Natural killer cell (primary cell): Measurements from ENCODE around the gene CHCT1. TPM values are rescaled to one million over a fixed set of nuclear protein-coding genes. Genes with fewer than 3 reads are reported as not detected.

Experiments
- ATAC-seq, 3 donors: fragments of 150-1000 bp in 2 of 3; fragments of 200-7000 bp in 1 of 3; cut with Tn5 transposase; 1 replicate in 1 of 3; 2 replicates in 2 of 3; pipeline ENCODE4 v1.10.0; 2021; ENCODE audit warnings: mild to moderate bottlenecking in 2 of 3, moderate library complexity in 2 of 3
- DNase-seq, 2 donors: peaks; one replicate each; pipeline versions ENCODE4 v3.0.0 to v3.0.0-alpha.2; 2013 to 2021; ENCODE audit warnings: mixed read lengths in 1 of 2
- H3K27ac ChIP-seq: one replicate; pipeline ENCODE4 v1.5.1; 2013; ENCODE audit warnings: mild to moderate bottlenecking, low read length
- H3K27me3 ChIP-seq: one replicate; pipeline ENCODE4 v1.6.1; 2013; ENCODE audit warnings: low read length; ENCODE audit not compliant: control insufficient read depth, insufficient read depth
- H3K36me3 ChIP-seq: one replicate; pipeline ENCODE4 v1.6.1; 2013; ENCODE audit warnings: low read length; ENCODE audit not compliant: control insufficient read depth, insufficient read depth
- H3K4me1 ChIP-seq: one replicate; pipeline ENCODE4 v1.6.1; 2013; ENCODE audit warnings: low read length; ENCODE audit not compliant: control insufficient read depth, insufficient read depth
- H3K4me3 ChIP-seq: one replicate; pipeline ENCODE4 v1.5.1; 2013; ENCODE audit warnings: low read length
- H3K9me3 ChIP-seq: one replicate; pipeline ENCODE4 v1.6.1; 2013; ENCODE audit warnings: low read length; ENCODE audit not compliant: control insufficient read depth, insufficient read depth
- H3K27ac Mint-ChIP-seq, 2 donors: one replicate each; pipeline ENCODE4 v1.8.0; 2022; ENCODE audit warnings: mild to moderate bottlenecking in 2 of 2, mixed read lengths in 2 of 2, moderate library complexity in 1 of 2
- H3K27me3 Mint-ChIP-seq, 2 donors: one replicate each; pipeline ENCODE4 v1.8.0; 2022; ENCODE audit warnings: low read depth in 2 of 2, mixed read lengths in 2 of 2
- H3K36me3 Mint-ChIP-seq: one replicate; pipeline ENCODE4 v1.8.0; 2022; ENCODE audit warnings: mixed read lengths
- H3K4me1 Mint-ChIP-seq, 2 donors: one replicate each; pipeline ENCODE4 v1.8.0; 2022; ENCODE audit warnings: mixed read lengths in 2 of 2
- H3K4me3 Mint-ChIP-seq: one replicate; pipeline ENCODE4 v1.8.0; 2022; ENCODE audit warnings: mild to moderate bottlenecking, moderate library complexity, mixed read lengths
- H3K9me3 Mint-ChIP-seq, 2 donors: one replicate each; pipeline ENCODE4 v1.8.0; 2022; ENCODE audit warnings: mixed read lengths in 2 of 2
- CTCF ChIP-seq: fragments of 200-600 bp; IDR thresholded peaks from one replicate; pipeline ENCODE4 v1.8.0; 2022; ENCODE audit warnings: antibody characterized with exemption
- WGBS: methylation state at CpG from one replicate; pipeline ENCODE4 v1.1.7; 2013; ENCODE audit warnings: missing lambda C conversion rate; ENCODE audit not compliant: insufficient coverage; 5-methylcytosine and 5-hydroxymethylcytosine counted together
- intact Hi-C: fragments of 100-400 bp; cut with micrococcal nuclease; formaldehyde crosslinking; loops from one replicate; pipeline ENCODE4 v1.14.2; 2022
- total RNA-seq, 4 donors: library from RNA; stranded (reverse); fragments of 120-200 nt in 1 of 4; gene quantifications; one replicate each; pipeline versions ENCODE4 v1.2.3 to v1.2.4, GENCODE V29; 2013 to 2022

Gene CHCT1
- total RNA-seq, 3 donors from 2014 or later (not counting 1 experiment from before 2014, with no cell fraction given), result not detected

DNA sequence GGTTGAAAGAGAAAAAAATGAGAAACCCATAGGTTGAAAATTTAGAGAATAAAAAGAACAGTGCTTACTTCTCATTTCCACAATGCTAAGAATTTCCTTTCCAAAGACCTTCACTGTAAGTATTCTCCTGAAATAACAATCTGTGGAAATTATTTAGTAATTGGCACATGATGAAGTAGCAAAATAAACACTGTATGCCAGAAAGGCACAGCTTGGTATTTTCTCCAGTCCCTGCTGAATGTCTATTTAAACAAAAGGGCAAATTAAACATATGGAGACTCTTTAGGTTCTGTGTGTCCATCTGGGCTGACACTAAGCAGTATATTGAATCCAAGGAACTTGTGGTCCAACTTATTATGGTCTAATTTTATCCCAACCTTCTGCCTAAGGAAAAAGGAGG is 46.1 kb downstream of the CHCT1 start:
- Histone ChIP-seq H3K9me3 (no peaks in the 10 kb centered on the region), H3K4me1 (no peaks in the 10 kb centered on the region), H3K27me3 (no peaks in the 10 kb centered on the region), H3K36me3 (peaks cover 43% of the 10 kb centered on the region), H3K4me3 (no peak overlapping the region), H3K27ac (no peak overlapping the region)
- Mint-ChIP-seq H3K27me3 (no peaks in the 10 kb centered on the region), H3K36me3 (peaks cover 12% of the 10 kb centered on the region), H3K27ac (no peak overlapping the region), H3K4me3 (no peak overlapping the region), H3K4me1 (peaks cover 12% of the 10 kb centered on the region in 2 donors), H3K9me3 (no peaks in the 10 kb centered on the region)
- intact Hi-C loops, result no loop called here
- no peak for TF ChIP-seq CTCF
- ATAC-seq, result no peak
- DNase-seq, result no peak

- intact Hi-C loops, result no loop called here
- no peaks in the 10 kb centered on the region for H3K27me3 Mint-ChIP-seq
- no peaks in the 10 kb centered on the region for H3K9me3 Mint-ChIP-seq
- ATAC-seq, result no peak
- H3K4me3 Mint-ChIP-seq, result no peak overlapping the region
- H3K27ac ChIP-seq, result no peak overlapping the region
- H3K4me3 ChIP-seq, result no peak overlapping the region
- peaks cover 17% of the 10 kb centered on the region for H3K36me3 ChIP-seq
- no peak overlapping the region for H3K27ac Mint-ChIP-seq
- no peaks in the 10 kb centered on the region for H3K9me3 ChIP-seq
- H3K27me3 ChIP-seq, result no peaks in the 10 kb centered on the region
- WGBS, result 96% methylated on average over 3 of the region's 4 CpGs
- H3K4me1 Mint-ChIP-seq, result peaks cover 7 to 12% of the 10 kb centered on the region in 2 donors
- DNase-seq, result no peak
- H3K4me1 ChIP-seq, result no peaks in the 10 kb centered on the region
- peaks cover 7% of the 10 kb centered on the region for H3K36me3 Mint-ChIP-seq
- TF ChIP-seq CTCF, result no peak
Measured at GRCh38 chr17:60471451-60471850, 49.2 kb downstream of the CHCT1 start.

DNA sequence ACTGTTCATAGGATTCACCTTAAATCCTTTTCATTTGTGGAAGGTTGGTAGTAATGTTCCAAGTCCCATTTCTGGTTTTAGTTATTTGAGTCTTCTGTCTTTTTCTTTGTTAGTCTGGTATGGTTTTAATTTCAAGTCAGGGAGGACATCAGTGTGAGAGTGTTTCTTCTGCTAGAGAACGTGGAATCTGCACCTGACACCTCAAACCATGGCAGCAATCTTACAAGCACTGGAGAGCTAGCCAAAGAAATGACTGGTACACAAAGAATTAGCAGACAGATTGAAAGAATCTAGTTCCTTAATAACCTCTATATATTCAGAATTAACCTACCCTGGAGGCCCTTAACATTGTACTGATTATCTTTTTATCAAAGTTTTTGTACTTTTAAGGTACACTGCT is 50.2 kb downstream of the CHCT1 start:
- H3K36me3 ChIP-seq, result peaks cover 13% of the 10 kb centered on the region
- intact Hi-C loops, result no loop called here
- no peak overlapping the region for H3K27ac Mint-ChIP-seq
- DNase-seq, result no peak
- no peak for ATAC-seq
- H3K9me3 ChIP-seq, result no peaks in the 10 kb centered on the region
- 89% methylated on average over 1 of the region's 1 CpG for WGBS
- no peaks in the 10 kb centered on the region for H3K27me3 Mint-ChIP-seq
- TF ChIP-seq CTCF, result no peak
- no peak overlapping the region for H3K27ac ChIP-seq
- no peaks in the 10 kb centered on the region for H3K9me3 Mint-ChIP-seq
- peaks cover 7 to 9% of the 10 kb centered on the region in 2 donors for H3K4me1 Mint-ChIP-seq
- no peak overlapping the region for H3K4me3 Mint-ChIP-seq
- peaks cover 7% of the 10 kb centered on the region for H3K36me3 Mint-ChIP-seq
- no peaks in the 10 kb centered on the region for H3K27me3 ChIP-seq
- H3K4me3 ChIP-seq, result no peak overlapping the region
- H3K4me1 ChIP-seq, result no peaks in the 10 kb centered on the region

DNA sequence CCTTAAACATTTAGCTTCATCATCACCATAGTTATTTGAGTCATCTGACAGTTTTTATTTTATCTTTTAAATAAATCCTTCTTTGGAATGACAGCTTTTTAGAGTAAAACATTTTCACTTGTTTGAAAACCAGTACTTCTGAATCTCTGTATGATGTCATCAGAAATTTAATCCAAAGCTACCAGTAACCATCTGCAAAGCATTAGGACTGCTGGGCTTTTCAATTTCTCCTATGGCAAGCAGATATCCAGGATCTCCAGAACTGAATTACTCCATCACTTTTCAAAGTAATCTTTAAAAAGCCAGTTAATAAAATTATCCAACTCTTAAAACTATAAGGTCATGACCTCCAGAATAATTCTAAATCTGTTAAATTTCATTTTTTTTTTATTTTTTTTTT is 51.5 kb downstream of the CHCT1 start:
- no peaks in the 10 kb centered on the region for H3K27me3 Mint-ChIP-seq
- H3K36me3 ChIP-seq, result peaks cover 3% of the 10 kb centered on the region

More for the DNA sequence above, 51.5 kb downstream of the CHCT1 start:
- Histone ChIP-seq H3K4me3 (no peak overlapping the region), H3K9me3 (no peaks in the 10 kb centered on the region), H3K27me3 (no peaks in the 10 kb centered on the region), H3K4me1 (no peaks in the 10 kb centered on the region), H3K27ac (no peak overlapping the region)
- Mint-ChIP-seq H3K9me3 (no peaks in the 10 kb centered on the region), H3K4me3 (no peak overlapping the region), H3K27ac (no peak overlapping the region), H3K36me3 (peaks cover 7% of the 10 kb centered on the region), H3K4me1 (peaks cover 6 to 7% of the 10 kb centered on the region in 2 donors)
- DNase-seq (no peak), ATAC-seq (no peak)
- intact Hi-C loops, result no loop called here
- no peak for TF ChIP-seq CTCF
